ENCODE results near the gene CATSPER1. TPM values are rescaled to one million over a fixed set of nuclear protein-coding genes. Genes with fewer than 3 reads are reported as not detected.
A peak's percentile ranks its signal among the peaks of the same experiment; 100 is the strongest.

The CATSPER1 gene
- total RNA-seq, 1 experiment from 2014 or later: 2.4 TPM

DNA sequence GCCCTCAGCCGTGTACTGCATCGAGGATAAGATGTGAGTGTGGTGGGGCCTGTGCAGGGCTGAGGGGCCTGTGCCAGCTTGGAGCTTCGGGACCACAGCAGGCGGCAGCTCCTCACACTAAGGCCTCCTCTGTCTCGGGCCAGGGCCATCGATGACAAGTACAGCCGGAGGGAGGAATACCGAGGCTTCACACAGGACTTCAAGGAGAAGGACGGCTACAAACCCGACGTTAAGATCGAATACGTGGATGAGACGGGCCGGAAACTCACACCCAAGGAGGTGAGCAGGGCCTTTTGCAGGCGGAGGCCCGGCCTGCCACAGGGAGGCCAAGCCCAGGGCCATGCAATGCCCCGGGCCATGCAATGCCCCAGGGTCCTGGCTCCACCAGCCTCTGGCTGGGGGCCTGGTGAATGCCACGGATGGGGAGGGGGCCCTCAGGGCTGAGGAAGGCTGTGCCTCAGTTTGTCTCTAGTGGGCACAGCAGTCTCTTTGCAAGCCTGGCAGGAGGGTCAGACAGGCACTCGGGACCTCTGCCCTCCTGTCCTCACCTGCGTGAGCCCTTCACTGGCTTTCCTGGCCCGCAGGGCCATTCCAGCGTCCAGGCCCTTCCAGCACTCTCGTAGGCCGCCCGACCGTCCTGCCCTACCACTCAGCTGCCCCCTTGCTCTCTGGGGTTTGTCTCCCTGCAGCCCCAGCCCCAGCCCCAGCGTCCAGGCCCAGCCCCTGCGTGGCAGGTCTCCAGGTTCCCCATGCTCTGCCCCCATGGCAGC, 48.5 kb downstream of the CATSPER1 start:
- Histone ChIP-seq H3K9me2 (ENCODE audit: insufficient read depth) (no peaks in the 10 kb centered on the region), H4K20me1 (ENCODE audit: insufficient read depth) (no peaks in the 10 kb centered on the region), H3K4me1 (ENCODE audit: control insufficient read depth in 1 of 2, insufficient read depth in 2 of 2, low read length in 2 of 2) (no peaks in the 10 kb centered on the region), H3K4me3 (replicated peaks in 1 of 2; ENCODE audit: low read depth in 1 of 2, low read length in 2 of 2) (no peak overlapping the region), H2AFZ (ENCODE audit: low read depth, low read length, poor library complexity, severe bottlenecking) (no peak overlapping the region), H3K27ac (ENCODE audit: low read depth, low read length) (no peak overlapping the region), H3K36me3 (ENCODE audit: control insufficient read depth in 1 of 2, insufficient read depth in 2 of 2, low read length in 2 of 2) (peaks cover 6 to 7% of the 10 kb centered on the region in 2 experiments; a peak in 2 of 4 replicates), H3K79me2 (ENCODE audit: insufficient read depth, low read length) (no peaks in the 10 kb centered on the region), H3K27me3 (ENCODE audit: insufficient read depth, low read length) (no peaks in the 10 kb centered on the region), H3K4me2 (ENCODE audit: low read length) (no peak overlapping the region), H3K9me3 (ENCODE audit: control insufficient read depth in 1 of 2, insufficient read depth in 1 of 2, low read depth in 1 of 2, low read length in 2 of 2) (no peaks in the 10 kb centered on the region), H3K9ac (ENCODE audit: low read length) (no peak overlapping the region)
- ChIA-PET RAD21 (ENCODE audit: low non-redundant PET in 1 of 2, low total read pairs in 2 of 2, uncharacterized antibody in 2 of 2, unreplicated experiment in 2 of 2) (no interaction called here), CTCF (no interaction called here), POLR2A (no interaction called here)
- TF ChIP-seq JUND (IDR thresholded peaks at IDR 0.05): no peak
- TF ChIP-seq ZFX (IDR thresholded peaks at IDR 0.05): 0 out of 2 replicates have a peak, but pooled peaks have one; percentile 16
- no peak for TF ChIP-seq SRF (IDR thresholded peaks at IDR 0.05; ENCODE audit: low read depth)
- no TSS peak for BruUV-seq (replicated peaks)
- DNase-seq (ENCODE audit: low read depth, low spot score) (no peak), ATAC-seq (no peak)
- intact Hi-C loops (cut with micrococcal nuclease): no loop called here

- H3K4me1 ChIP-seq (ENCODE audit: control insufficient read depth in 1 of 2, insufficient read depth in 2 of 2, low read length in 2 of 2): no peaks in the 10 kb centered on the region
- CTCF ChIA-PET: no interaction called here
- H2AFZ ChIP-seq (ENCODE audit: low read depth, low read length, poor library complexity, severe bottlenecking): no peak overlapping the region
- POLR2A ChIA-PET: no interaction called here
- H3K9me3 ChIP-seq (ENCODE audit: control insufficient read depth in 1 of 2, insufficient read depth in 1 of 2, low read depth in 1 of 2, low read length in 2 of 2): no peaks in the 10 kb centered on the region
- H3K27ac ChIP-seq (ENCODE audit: low read depth, low read length): no peak overlapping the region; the same call in 1 of the 2 replicates
- H3K4me2 ChIP-seq (ENCODE audit: low read length): no peak overlapping the region
- H4K20me1 ChIP-seq (ENCODE audit: insufficient read depth): no peaks in the 10 kb centered on the region
- H3K4me3 ChIP-seq (replicated peaks in 1 of 2; ENCODE audit: low read depth in 1 of 2, low read length in 2 of 2): no peak overlapping the region
- RAD21 ChIA-PET (ENCODE audit: low non-redundant PET in 1 of 2, low total read pairs in 2 of 2, uncharacterized antibody in 2 of 2, unreplicated experiment in 2 of 2): no interaction called here
- no peaks in the 10 kb centered on the region for H3K79me2 ChIP-seq (ENCODE audit: insufficient read depth, low read length)
- H3K27me3 ChIP-seq (ENCODE audit: insufficient read depth, low read length): no peaks in the 10 kb centered on the region
- peaks cover 6 to 10% of the 10 kb centered on the region in 2 experiments; a peak in 3 of 4 replicates for H3K36me3 ChIP-seq (ENCODE audit: control insufficient read depth in 1 of 2, insufficient read depth in 2 of 2, low read length in 2 of 2)
- no peak for ATAC-seq
- no TSS peak for BruUV-seq (replicated peaks)
- no peak overlapping the region for H3K9ac ChIP-seq (ENCODE audit: low read length)
- DNase-seq (ENCODE audit: low read depth, low spot score): no peak
- intact Hi-C loops (cut with micrococcal nuclease): no loop called here
- no peaks in the 10 kb centered on the region for H3K9me2 ChIP-seq (ENCODE audit: insufficient read depth)
- TF ChIP-seq POLR2A (IDR thresholded peaks at IDR 0.05; ENCODE audit: borderline replicate concordance, extremely low read depth, insufficient read depth, insufficient read length) (no peak), REST (IDR thresholded peaks at IDR 0.05; ENCODE audit: low read depth) (no peak), SIN3A (IDR thresholded peaks at IDR 0.05; ENCODE audit: low read depth) (no peak), FOSL1 (IDR thresholded peaks at IDR 0.05; ENCODE audit: low read depth) (no peak), YY1 (IDR thresholded peaks at IDR 0.05; ENCODE audit: extremely low read depth, insufficient replicate concordance, low read depth, low read length) (no peak), CEBPB (IDR thresholded peaks at IDR 0.05; ENCODE audit: low read depth) (no peak), POLR2AphosphoS5 (IDR thresholded peaks at IDR 0.05; ENCODE audit: low read depth, low read length) (no peak), RAD21 (IDR thresholded peaks at IDR 0.05; ENCODE audit: low read depth) (no peak), SP1 (IDR thresholded peaks at IDR 0.05; ENCODE audit: low read depth) (no peak), JUND (IDR thresholded peaks at IDR 0.05) (no peak), ZFX (IDR thresholded peaks at IDR 0.05) (no peak), ELF1 (IDR thresholded peaks at IDR 0.05; ENCODE audit: borderline replicate concordance, low read depth) (no peak), EZH2 (IDR thresholded peaks at IDR 0.05) (no peak), EGR1 (IDR thresholded peaks at IDR 0.05; ENCODE audit: low read depth) (no peak)
Observed at GRCh38 chr11:65976216-65977176, 49.8 kb downstream of the CATSPER1 start.

All from HCT116 (cell line).